ENCODE data around the gene ETF1.

DNA sequence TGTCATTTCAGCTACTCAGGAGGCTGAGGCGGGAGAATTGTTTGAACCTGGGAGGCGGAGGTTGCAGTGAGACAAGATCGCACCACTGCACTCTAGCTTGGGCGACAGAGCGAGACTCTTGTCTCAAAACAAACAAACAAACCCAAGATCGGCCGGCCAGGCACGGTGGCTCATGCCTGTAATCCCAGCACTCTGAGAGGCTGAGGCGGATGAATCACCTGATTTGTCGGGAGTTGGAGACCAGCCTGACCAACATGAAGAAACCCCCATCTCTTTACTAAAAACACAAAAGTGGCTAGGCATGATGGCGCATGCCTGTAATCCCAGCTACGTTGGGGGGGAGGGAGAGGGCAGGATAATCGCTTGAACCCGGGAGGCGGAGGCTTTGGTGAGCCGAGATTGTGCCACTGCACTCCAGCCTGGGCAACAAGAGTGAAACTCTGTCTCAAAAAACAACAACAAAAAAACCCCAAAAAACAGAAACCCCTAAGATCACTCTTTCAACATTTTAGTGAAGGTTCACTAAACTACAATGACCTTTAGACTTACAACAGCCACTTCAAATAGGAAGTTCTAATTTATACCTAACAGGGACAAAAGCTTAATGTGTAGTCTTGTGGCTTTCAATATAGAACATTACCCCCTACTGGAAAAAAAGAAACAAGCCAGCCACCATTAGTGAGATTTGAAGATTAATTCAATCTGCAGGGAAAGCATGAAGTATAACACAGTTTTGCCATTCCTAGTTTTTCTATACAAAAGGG is 25.2 kb upstream of the ETF1 start:
- TF ChIP-seq, protein P1, sequence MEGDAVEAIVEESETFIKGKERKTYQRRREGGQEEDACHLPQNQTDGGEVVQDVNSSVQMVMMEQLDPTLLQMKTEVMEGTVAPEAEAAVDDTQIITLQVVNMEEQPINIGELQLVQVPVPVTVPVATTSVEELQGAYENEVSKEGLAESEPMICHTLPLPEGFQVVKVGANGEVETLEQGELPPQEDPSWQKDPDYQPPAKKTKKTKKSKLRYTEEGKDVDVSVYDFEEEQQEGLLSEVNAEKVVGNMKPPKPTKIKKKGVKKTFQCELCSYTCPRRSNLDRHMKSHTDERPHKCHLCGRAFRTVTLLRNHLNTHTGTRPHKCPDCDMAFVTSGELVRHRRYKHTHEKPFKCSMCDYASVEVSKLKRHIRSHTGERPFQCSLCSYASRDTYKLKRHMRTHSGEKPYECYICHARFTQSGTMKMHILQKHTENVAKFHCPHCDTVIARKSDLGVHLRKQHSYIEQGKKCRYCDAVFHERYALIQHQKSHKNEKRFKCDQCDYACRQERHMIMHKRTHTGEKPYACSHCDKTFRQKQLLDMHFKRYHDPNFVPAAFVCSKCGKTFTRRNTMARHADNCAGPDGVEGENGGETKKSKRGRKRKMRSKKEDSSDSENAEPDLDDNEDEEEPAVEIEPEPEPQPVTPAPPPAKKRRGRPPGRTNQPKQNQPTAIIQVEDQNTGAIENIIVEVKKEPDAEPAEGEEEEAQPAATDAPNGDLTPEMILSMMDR (IDR thresholded peaks at IDR 0.05), result no peak
- no peak for TF ChIP-seq POLR2A (IDR thresholded peaks at IDR 0.05)
